Type B pancreatic cell (in vitro differentiated cells): ENCODE measurements around the gene EHD1. TPM values are rescaled to one million over a fixed set of nuclear protein-coding genes. Genes with fewer than 3 reads are reported as not detected.

ENCODE experiments used
- DNase-seq: peaks from one replicate; pipeline ENCODE4 v3.0.0; 2021; ENCODE audit warnings: mixed read lengths; ENCODE audit not compliant: unreplicated experiment; ENCODE audit errors: extremely low spot score
- H3K27ac Mint-ChIP-seq: 2 replicates; pipeline ENCODE4 v1.8.0; 2021; ENCODE audit warnings: mild to moderate bottlenecking, mixed read lengths
- H3K27me3 Mint-ChIP-seq: 2 replicates; pipeline ENCODE4 v1.8.0; 2021; ENCODE audit warnings: mixed read lengths
- H3K36me3 Mint-ChIP-seq: 2 replicates; pipeline ENCODE4 v1.8.0; 2021; ENCODE audit warnings: mixed read lengths
- H3K4me1 Mint-ChIP-seq: one replicate; pipeline ENCODE4 v1.8.0; 2021; ENCODE audit warnings: mixed read lengths; ENCODE audit not compliant: unreplicated experiment
- H3K4me3 Mint-ChIP-seq: 2 replicates; pipeline ENCODE4 v1.8.0; 2021; ENCODE audit warnings: mild to moderate bottlenecking, mixed read lengths
- H3K9me3 Mint-ChIP-seq: 2 replicates; pipeline ENCODE4 v1.8.0; 2021; ENCODE audit warnings: mixed read lengths
- total RNA-seq: library from RNA; stranded (reverse); gene quantifications from 2 replicates; pipeline ENCODE4 v1.2.1, GENCODE V29; 2021; ENCODE audit warnings: low replicate concordance
- TF ChIP-seq, protein P1 (sequence below): fragments of 200-600 bp; sonication (generic); conservative IDR thresholded peaks from 2 replicates; pipeline ENCODE4 v1.5.0; 2021; ENCODE audit warnings: antibody characterized with exemption, mild to moderate bottlenecking

The EHD1 gene
- total RNA-seq, 1 donor from 2014 or later, result 86.6 TPM

DNA sequence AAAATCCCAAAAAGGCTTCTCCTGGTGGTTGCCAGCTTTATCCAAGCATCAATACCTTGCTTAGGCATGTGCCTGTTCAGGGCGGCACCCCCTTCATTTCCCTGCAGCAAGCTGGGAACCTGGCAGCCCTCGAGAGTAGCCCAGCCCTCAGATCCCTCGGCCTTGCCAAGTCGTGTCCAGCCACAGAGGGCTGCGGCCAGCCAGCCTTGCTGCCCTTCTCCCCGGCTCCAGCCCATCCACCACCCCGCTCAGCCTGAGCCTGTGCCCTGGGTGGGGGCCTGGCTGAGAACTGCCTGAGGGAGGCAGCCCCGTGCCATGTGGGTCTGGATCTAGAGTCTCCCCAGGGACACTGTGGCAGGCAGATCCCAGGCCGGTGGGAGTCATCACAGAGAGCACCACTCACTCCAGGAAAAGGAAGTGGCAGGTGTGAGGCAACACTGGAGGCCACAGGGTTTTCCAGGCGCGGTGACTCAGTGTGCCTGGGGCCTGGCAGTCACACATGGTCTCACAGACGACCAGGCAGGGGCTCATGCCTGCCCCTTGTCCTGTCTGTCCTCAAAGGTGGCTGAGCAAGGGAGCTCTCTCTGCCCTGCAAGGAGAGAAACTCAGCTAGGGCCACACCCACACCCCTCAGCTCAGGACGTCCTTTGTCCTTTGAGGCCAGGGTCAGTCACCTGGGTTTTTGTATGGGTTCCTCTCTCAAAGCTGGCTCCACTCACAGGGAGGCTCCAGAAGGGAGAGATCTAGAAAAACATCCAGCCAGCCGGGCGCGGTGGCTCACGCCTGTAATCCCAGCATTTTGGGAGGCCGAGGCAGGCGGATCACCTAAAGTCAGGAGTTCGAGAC is 21.8 kb downstream of the EHD1 start:
- TF ChIP-seq, protein P1, sequence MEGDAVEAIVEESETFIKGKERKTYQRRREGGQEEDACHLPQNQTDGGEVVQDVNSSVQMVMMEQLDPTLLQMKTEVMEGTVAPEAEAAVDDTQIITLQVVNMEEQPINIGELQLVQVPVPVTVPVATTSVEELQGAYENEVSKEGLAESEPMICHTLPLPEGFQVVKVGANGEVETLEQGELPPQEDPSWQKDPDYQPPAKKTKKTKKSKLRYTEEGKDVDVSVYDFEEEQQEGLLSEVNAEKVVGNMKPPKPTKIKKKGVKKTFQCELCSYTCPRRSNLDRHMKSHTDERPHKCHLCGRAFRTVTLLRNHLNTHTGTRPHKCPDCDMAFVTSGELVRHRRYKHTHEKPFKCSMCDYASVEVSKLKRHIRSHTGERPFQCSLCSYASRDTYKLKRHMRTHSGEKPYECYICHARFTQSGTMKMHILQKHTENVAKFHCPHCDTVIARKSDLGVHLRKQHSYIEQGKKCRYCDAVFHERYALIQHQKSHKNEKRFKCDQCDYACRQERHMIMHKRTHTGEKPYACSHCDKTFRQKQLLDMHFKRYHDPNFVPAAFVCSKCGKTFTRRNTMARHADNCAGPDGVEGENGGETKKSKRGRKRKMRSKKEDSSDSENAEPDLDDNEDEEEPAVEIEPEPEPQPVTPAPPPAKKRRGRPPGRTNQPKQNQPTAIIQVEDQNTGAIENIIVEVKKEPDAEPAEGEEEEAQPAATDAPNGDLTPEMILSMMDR, result no peak
- Mint-ChIP-seq H3K27ac (no peak overlapping the region), H3K4me3 (no peak overlapping the region), H3K36me3 (peaks cover 4% of the 10 kb centered on the region), H3K9me3 (no peaks in the 10 kb centered on the region), H3K27me3 (no peaks in the 10 kb centered on the region), H3K4me1 (peaks cover 3% of the 10 kb centered on the region)
- DNase-seq, result no peak

DNA sequence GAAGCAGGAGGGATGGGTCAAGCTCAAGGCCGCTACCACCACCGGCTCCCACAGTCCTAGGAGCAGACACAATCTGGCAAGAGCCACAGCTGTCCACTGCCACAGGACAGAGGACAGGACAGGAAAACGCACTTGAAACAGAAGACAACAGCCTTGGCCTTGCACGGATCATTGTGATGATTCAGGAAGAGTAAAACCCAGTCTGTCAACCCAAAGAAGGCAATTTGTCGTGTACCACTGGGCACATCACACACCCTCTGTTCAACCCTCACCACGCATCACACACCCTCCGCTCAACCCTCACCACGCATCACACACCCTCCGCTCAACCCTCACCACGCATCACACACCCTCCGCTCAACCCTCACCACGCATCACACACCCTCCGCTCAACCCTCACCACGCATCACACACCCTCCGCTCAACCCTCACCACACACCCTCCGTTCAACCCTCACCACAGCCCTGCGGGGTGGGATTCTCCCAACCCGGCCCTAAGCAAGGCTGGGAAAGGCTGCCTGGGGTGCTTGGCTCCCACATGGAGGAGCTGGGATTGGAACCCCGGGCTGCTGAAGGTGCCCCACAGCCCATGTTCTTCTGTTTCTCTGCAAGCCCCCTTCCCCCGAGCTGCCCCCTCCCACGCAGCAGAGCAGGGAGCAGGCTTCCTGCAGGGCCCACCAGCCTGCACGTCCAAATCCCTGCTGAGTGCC is 22.7 kb downstream of the EHD1 start:
- Mint-ChIP-seq H3K4me1 (peaks cover 5% of the 10 kb centered on the region), H3K27ac (peak overlapping the region; percentile 73), H3K36me3 (peaks cover 4% of the 10 kb centered on the region), H3K27me3 (no peaks in the 10 kb centered on the region), H3K4me3 (no peak overlapping the region), H3K9me3 (no peaks in the 10 kb centered on the region)
- no peak for DNase-seq
- TF ChIP-seq, protein P1, result no peak

DNA sequence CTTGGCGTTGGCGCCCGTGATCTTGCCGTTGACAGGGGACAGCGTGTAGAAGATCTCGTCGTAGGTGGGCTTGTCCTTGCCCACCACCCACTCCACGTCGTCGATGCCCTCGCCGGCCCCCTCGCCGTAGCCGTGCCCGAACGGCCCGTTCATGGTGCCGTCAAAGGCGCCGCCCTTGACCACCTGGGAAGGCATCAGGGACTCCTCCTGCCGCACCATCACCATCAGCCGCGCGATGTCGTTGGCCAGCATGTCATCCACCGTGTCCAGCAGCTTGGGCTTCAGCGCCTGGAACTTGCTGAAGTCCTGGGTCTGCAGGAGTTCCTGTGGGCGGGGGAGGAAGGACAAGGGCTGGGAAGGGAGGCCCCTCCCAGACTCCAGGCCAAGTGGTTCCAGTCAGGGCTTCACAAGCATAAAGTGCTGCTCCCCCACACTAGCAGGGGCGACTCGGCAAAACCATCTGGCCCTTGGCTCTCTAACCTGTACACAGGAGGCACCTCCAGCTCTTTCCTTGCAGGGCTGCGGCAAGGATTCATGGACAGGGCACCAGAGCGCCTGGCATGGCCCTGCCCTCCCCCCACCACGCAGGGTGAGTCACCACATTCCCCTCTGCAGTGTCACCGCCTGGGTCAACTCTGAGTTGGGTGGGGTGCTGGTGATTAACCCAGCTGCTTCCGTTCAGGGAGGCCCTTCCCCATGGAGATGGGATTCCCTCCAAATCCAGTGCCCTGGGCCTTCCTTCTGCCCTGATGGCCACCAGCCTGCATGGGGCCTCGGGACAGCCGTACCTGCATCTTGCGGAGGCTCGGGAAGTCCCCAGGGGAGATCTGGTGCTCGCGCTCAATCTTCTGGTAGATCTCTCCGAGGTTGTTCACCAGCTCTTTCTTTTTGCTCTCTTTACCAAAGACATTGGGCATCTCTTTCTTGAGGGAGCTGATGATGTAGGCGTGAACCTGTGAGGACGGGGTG is 23.6 kb downstream of the EHD1 start:
- Mint-ChIP-seq H3K27me3 (no peaks in the 10 kb centered on the region), H3K36me3 (no peaks in the 10 kb centered on the region), H3K4me3 (no peak overlapping the region), H3K9me3 (no peaks in the 10 kb centered on the region), H3K4me1 (peaks cover 5% of the 10 kb centered on the region), H3K27ac (peak overlapping the region; percentile 73)
- TF ChIP-seq, protein P1, result no peak
- DNase-seq, result no peak

DNA sequence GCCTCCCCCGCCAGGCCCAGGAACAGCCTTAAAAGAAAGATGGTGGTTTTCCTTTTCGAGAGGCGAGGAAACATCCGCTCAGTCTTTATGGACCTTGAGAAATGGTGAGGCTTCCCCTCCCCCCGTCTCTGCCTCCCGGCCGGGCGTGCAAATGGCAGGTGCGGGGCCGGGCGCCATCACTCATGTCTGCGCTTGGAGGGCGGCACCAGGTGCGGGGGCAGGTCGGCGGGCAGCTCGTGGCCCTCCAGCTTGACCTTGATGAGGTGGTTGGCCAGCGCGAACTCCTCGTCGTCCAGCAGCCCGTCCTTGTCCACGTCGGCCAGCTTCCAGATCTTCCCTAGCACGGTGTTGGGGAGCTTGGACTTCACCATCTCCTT is 24.3 kb downstream of the EHD1 start:
- TF ChIP-seq, protein P1, result no peak
- Mint-ChIP-seq H3K27ac (peak overlapping the region; percentile 23), H3K4me3 (no peak overlapping the region), H3K27me3 (no peaks in the 10 kb centered on the region), H3K9me3 (no peaks in the 10 kb centered on the region), H3K36me3 (no peaks in the 10 kb centered on the region), H3K4me1 (peaks cover 5% of the 10 kb centered on the region)
- no peak for DNase-seq

DNA sequence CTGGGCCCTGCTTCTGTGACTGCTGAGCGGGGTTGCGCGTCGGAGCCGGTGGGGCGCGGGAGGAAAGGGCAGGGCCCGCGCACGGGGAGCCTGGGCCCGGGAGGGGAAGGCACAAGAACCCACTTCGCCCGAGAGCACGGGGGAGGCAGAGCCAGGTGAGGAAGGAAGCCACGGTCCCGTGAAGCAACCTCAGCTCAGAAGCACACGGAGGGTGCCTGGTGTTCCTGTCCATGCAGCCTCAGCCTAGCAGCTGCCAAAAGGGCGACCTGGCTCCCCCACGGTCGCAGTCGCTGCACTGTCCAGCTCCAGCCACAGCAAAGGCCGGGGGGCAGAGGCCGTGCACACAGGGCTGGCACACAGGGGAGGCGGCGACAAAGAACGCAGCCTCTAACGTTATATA is 24.7 kb downstream of the EHD1 start:
- Mint-ChIP-seq H3K9me3 (no peaks in the 10 kb centered on the region), H3K27me3 (no peaks in the 10 kb centered on the region), H3K4me1 (peaks cover 5% of the 10 kb centered on the region), H3K27ac (no peak overlapping the region), H3K36me3 (no peaks in the 10 kb centered on the region), H3K4me3 (no peak overlapping the region)
- DNase-seq, result no peak
- TF ChIP-seq, protein P1, result no peak
